SH-SY5Y (cell line): ENCODE data around the gene RASGRF2.

Experiments used
- GATA2 ChIP-seq: IDR thresholded peaks from 2 replicates; pipeline ENCODE4 v1.6.1; 2011; ENCODE audit warnings: mild to moderate bottlenecking, low read depth, low read length
- GATA3 ChIP-seq: IDR thresholded peaks from 2 replicates; pipeline ENCODE4 v1.6.1; 2011; ENCODE audit warnings: low read depth, mild to moderate bottlenecking, low read length, moderate library complexity

The RASGRF2 gene

GRCh38 chr5:80987078-80987766 lies 27.1 kb downstream of the RASGRF2 start:
- TF ChIP-seq GATA3, result no peak
- TF ChIP-seq GATA2, result no peak

- TF ChIP-seq GATA2 (no peak), GATA3 (no peak)
These were observed 28.3 kb downstream of the RASGRF2 start for GRCh38 chr5:80988419-80988935.

- no peak for TF ChIP-seq GATA2
- TF ChIP-seq GATA3, result no peak
These were observed 29.7 kb downstream of the RASGRF2 start for GRCh38 chr5:80989883-80990282.

GRCh38 chr5:80990527-80990926 lies 30.4 kb downstream of the RASGRF2 start:
- TF ChIP-seq GATA2, result no peak
- TF ChIP-seq GATA3, result no peak

GRCh38 chr5:80990971-80991370 lies 30.8 kb downstream of the RASGRF2 start:
- TF ChIP-seq GATA2, result no peak
- no peak for TF ChIP-seq GATA3

GRCh38 chr5:80995908-80996307 lies 35.7 kb downstream of the RASGRF2 start:
- TF ChIP-seq GATA3, result no peak
- TF ChIP-seq GATA2, result no peak

- TF ChIP-seq GATA3 (no peak), GATA2 (no peak)
These were observed 38.4 kb downstream of the RASGRF2 start for GRCh38 chr5:80998590-80998979.

GRCh38 chr5:81003811-81004386 lies 43.7 kb downstream of the RASGRF2 start:
- TF ChIP-seq GATA2 (no peak), GATA3 (no peak)

GRCh38 chr5:81005708-81006107 lies 45.5 kb downstream of the RASGRF2 start:
- TF ChIP-seq GATA2 (no peak), GATA3 (no peak)

GRCh38 chr5:81006231-81006630 lies 46.1 kb downstream of the RASGRF2 start:
- no peak for TF ChIP-seq GATA2
- TF ChIP-seq GATA3, result no peak

- TF ChIP-seq GATA3 (no peak), GATA2 (no peak)
These were observed 46.9 kb downstream of the RASGRF2 start for GRCh38 chr5:81006947-81007636.

GRCh38 chr5:81007637-81008027 lies 47.5 kb downstream of the RASGRF2 start:
- TF ChIP-seq GATA2 (no peak), GATA3 (no peak)

GRCh38 chr5:81010336-81011169 lies 50.4 kb downstream of the RASGRF2 start:
- no peak for TF ChIP-seq GATA3
- no peak for TF ChIP-seq GATA2

GRCh38 chr5:81014348-81014747 lies 54.2 kb downstream of the RASGRF2 start:
- TF ChIP-seq GATA2 (no peak), GATA3 (no peak)
